Measurements from ENCODE around the gene RASGEF1C. TPM values are rescaled to one million over a fixed set of nuclear protein-coding genes. Genes with fewer than 3 reads are reported as not detected.
A peak's percentile ranks its signal among the peaks of the same experiment; 100 is the strongest.

The RASGEF1C gene
- total RNA-seq, 1 donor from 2014 or later, result not detected

GRCh38 chr5:180162304-180162661, 46.7 kb downstream of the RASGEF1C start:
- H3K9me3 Mint-ChIP-seq (ENCODE audit: low read depth), result peaks cover 19% of the 10 kb centered on the region
- no peak for DNase-seq (ENCODE audit: low spot score)
- no peak for TF ChIP-seq CTCF (IDR thresholded peaks at IDR 0.05)

DNA sequence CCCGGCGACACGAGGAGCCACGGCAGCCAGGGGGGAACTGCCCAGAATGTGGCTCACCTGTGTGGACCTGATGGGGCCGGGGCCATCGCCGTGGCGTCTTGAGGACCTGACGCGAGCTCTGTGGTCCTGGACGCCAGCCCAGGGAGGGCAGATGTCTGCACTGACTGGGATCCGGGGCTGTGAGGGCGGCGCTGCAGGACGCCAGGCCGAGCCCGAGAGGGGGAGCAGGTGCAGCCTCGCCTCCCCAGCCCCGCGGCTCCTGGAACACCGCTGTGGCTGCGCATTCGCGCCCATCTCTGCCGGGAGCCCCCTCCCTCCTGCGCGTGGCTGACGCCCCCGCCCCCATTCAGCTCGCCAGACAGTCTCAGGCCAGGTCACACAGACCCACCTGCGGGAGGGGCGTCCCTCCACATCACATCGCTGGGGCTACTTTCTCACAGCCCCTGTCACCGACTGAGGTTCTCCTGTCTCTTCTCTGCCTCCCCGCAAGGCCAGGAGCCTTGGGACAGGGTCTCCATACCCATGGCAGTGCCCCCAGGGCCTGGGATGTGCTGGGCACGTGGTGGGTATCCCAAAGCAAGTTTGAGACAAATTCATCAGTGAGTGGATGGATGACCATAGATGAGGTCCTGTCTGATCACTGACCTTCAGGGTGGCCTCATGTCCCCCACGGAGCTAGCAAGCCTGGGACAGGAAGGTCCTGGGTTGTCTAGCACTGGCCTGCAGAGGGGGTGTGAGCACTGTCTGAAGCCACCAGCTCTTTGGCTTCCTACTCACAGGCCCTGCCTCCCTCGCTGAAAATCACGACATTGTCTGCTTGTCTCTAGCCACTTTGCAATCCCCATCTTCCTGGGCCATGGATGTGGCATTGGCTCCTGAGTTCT, 47.3 kb downstream of the RASGEF1C start:
- peak; percentile 21 for TF ChIP-seq CTCF (IDR thresholded peaks at IDR 0.05)
- no peak overlapping the region for H3K27ac Mint-ChIP-seq (ENCODE audit: unreplicated experiment)
- peak; percentile 88 for DNase-seq (ENCODE audit: low spot score)
- H3K9me3 Mint-ChIP-seq (ENCODE audit: low read depth), result peaks cover 19% of the 10 kb centered on the region
- H3K36me3 Mint-ChIP-seq (ENCODE audit: low read depth), result peaks cover 1% of the 10 kb centered on the region
- no peaks in the 10 kb centered on the region for H3K4me1 Mint-ChIP-seq (ENCODE audit: low read depth)
- H3K27me3 Mint-ChIP-seq (ENCODE audit: low read depth), result peaks cover 40% of the 10 kb centered on the region
- H3K4me3 Mint-ChIP-seq (ENCODE audit: unreplicated experiment), result no peak overlapping the region

More at GRCh38 chr5:180162304-180162661, 46.7 kb downstream of the RASGEF1C start:
- Mint-ChIP-seq H3K36me3 (ENCODE audit: low read depth) (peaks cover 1% of the 10 kb centered on the region), H3K4me3 (ENCODE audit: unreplicated experiment) (no peak overlapping the region), H3K27me3 (ENCODE audit: low read depth) (peaks cover 40% of the 10 kb centered on the region), H3K27ac (ENCODE audit: unreplicated experiment) (no peak overlapping the region), H3K4me1 (ENCODE audit: low read depth) (no peaks in the 10 kb centered on the region)

GRCh38 chr5:180160789-180161188, 48.2 kb downstream of the RASGEF1C start:
- H3K4me3 Mint-ChIP-seq (ENCODE audit: unreplicated experiment), result no peak overlapping the region
- H3K4me1 Mint-ChIP-seq (ENCODE audit: low read depth), result no peaks in the 10 kb centered on the region
- no peak overlapping the region for H3K27ac Mint-ChIP-seq (ENCODE audit: unreplicated experiment)
- peaks cover 43% of the 10 kb centered on the region for H3K27me3 Mint-ChIP-seq (ENCODE audit: low read depth)
- TF ChIP-seq CTCF (IDR thresholded peaks at IDR 0.05), result no peak
- DNase-seq (ENCODE audit: low spot score), result no peak
- peaks cover 1% of the 10 kb centered on the region for H3K36me3 Mint-ChIP-seq (ENCODE audit: low read depth)
- H3K9me3 Mint-ChIP-seq (ENCODE audit: low read depth), result peaks cover 19% of the 10 kb centered on the region

GRCh38 chr5:180160215-180160614, 48.8 kb downstream of the RASGEF1C start:
- H3K9me3 Mint-ChIP-seq (ENCODE audit: low read depth), result peaks cover 19% of the 10 kb centered on the region
- no peaks in the 10 kb centered on the region for H3K4me1 Mint-ChIP-seq (ENCODE audit: low read depth)
- no peak overlapping the region for H3K4me3 Mint-ChIP-seq (ENCODE audit: unreplicated experiment)
- TF ChIP-seq CTCF (IDR thresholded peaks at IDR 0.05), result no peak
- H3K27me3 Mint-ChIP-seq (ENCODE audit: low read depth), result peaks cover 43% of the 10 kb centered on the region
- H3K27ac Mint-ChIP-seq (ENCODE audit: unreplicated experiment), result no peak overlapping the region
- DNase-seq (ENCODE audit: low spot score), result no peak
- H3K36me3 Mint-ChIP-seq (ENCODE audit: low read depth), result peaks cover 1% of the 10 kb centered on the region

- H3K36me3 Mint-ChIP-seq (ENCODE audit: low read depth), result peaks cover 1% of the 10 kb centered on the region
- no peak overlapping the region for H3K27ac Mint-ChIP-seq (ENCODE audit: unreplicated experiment)
- TF ChIP-seq CTCF (IDR thresholded peaks at IDR 0.05), result no peak
- H3K4me3 Mint-ChIP-seq (ENCODE audit: unreplicated experiment), result no peak overlapping the region
- peaks cover 17% of the 10 kb centered on the region for H3K9me3 Mint-ChIP-seq (ENCODE audit: low read depth)
- H3K4me1 Mint-ChIP-seq (ENCODE audit: low read depth), result no peaks in the 10 kb centered on the region
- DNase-seq (ENCODE audit: low spot score), result no peak
- H3K27me3 Mint-ChIP-seq (ENCODE audit: low read depth), result peaks cover 41% of the 10 kb centered on the region
These were observed 49.3 kb downstream of the RASGEF1C start for GRCh38 chr5:180159756-180160155.
